GM18505 (cell line): ENCODE results near the gene EYS.
"Not testable (repeated sequence)": the region's sequence is repeated elsewhere in the genome, so short reads cannot be mapped to it uniquely, and the experiment has no call there.

Source experiments
- ATAC-seq: cut with Tn5 transposase; IDR thresholded peaks from one replicate; pipeline ENCODE4 v1.9.1; 2021; ENCODE audit not compliant: unreplicated experiment
- POLR2A ChIP-seq: IDR thresholded peaks from 4 replicates; pipeline ENCODE4 v1.6.1; 2011; ENCODE audit warnings: borderline replicate concordance; ENCODE audit not compliant: insufficient read depth, insufficient read length; ENCODE audit errors: extremely low read depth

Gene EYS

GRCh38 chr6:65569505-65569904 is 137.5 kb downstream of the EYS start:
- TF ChIP-seq POLR2A: no peak
- no peak for ATAC-seq

GRCh38 chr6:65569056-65569455 is 138.0 kb downstream of the EYS start:
- not testable (repeated sequence) for ATAC-seq

GRCh38 chr6:65566117-65566516 is 140.9 kb downstream of the EYS start:
- no peak for TF ChIP-seq POLR2A
- no peak for ATAC-seq

GRCh38 chr6:65558071-65558470 is 149.0 kb downstream of the EYS start:
- ATAC-seq: no peak
- TF ChIP-seq POLR2A: no peak

- TF ChIP-seq POLR2A: no peak
- ATAC-seq: no peak
These were observed 149.8 kb downstream of the EYS start for GRCh38 chr6:65557224-65557623.

GRCh38 chr6:65546894-65547293 is 160.1 kb downstream of the EYS start:
- no peak for TF ChIP-seq POLR2A
- ATAC-seq: no peak

GRCh38 chr6:65545920-65546319 is 161.1 kb downstream of the EYS start:
- TF ChIP-seq POLR2A: no peak
- ATAC-seq: no peak

- no peak for TF ChIP-seq POLR2A
- no peak for ATAC-seq
These were observed 168.4 kb downstream of the EYS start for GRCh38 chr6:65538644-65539043.

GRCh38 chr6:65537600-65537999 is 169.4 kb downstream of the EYS start:
- no peak for TF ChIP-seq POLR2A

GRCh38 chr6:65531533-65531932 is 175.5 kb downstream of the EYS start:
- TF ChIP-seq POLR2A: no peak
- no peak for ATAC-seq

More at GRCh38 chr6:65537600-65537999, 169.4 kb downstream of the EYS start:
- no peak for ATAC-seq

- TF ChIP-seq POLR2A: no peak
These were observed 182.8 kb downstream of the EYS start for GRCh38 chr6:65524232-65524631.

GRCh38 chr6:65505736-65506135 is 201.3 kb downstream of the EYS start:
- ATAC-seq: no peak
- no peak for TF ChIP-seq POLR2A

More at GRCh38 chr6:65524232-65524631, 182.8 kb downstream of the EYS start:
- ATAC-seq: no peak

GRCh38 chr6:65501045-65501444 is 206.0 kb downstream of the EYS start:
- no peak for ATAC-seq
- TF ChIP-seq POLR2A: no peak

GRCh38 chr6:65483652-65484051 is 223.4 kb downstream of the EYS start:
- ATAC-seq: not testable (repeated sequence)

- no peak for TF ChIP-seq POLR2A
- no peak for ATAC-seq
These were observed 237.4 kb downstream of the EYS start for GRCh38 chr6:65469650-65470049.
